A549 (cell line): ENCODE results near the gene PLEKHA1. TPM values are rescaled to one million over a fixed set of nuclear protein-coding genes. Genes with fewer than 3 reads are reported as not detected.

Experiments used
- ATAC-seq, 2 experiments: fragments of 200-7000 bp in 1 of 2; fragments of >200 bp in 1 of 2; cut with Nextera tagmentation in 1 of 2; cut with Tn5 transposase in 1 of 2; 3 replicates each; pipeline versions ENCODE4 v1.8.0 to v1.9.1; 2018 to 2020; ENCODE audit warnings: mild to moderate bottlenecking in 1 of 2, moderate library complexity in 1 of 2
- CTCF ChIA-PET: fragments of 300-600 bp; sonication (Branson Sonifier 250); formaldehyde crosslinking; extraction: SDS; loops from one replicate; lab custom pipeline; 2021; ENCODE audit warnings: antibody characterized with exemption, inconsistent platforms; lab: Yijun Ruan, JAX
- POLR2A ChIA-PET: fragments of 350-600 bp; formaldehyde crosslinking; extraction: SDS; loops from one replicate; lab custom pipeline; 2021; ENCODE audit warnings: antibody characterized with exemption, inconsistent platforms; lab: Yijun Ruan, JAX
- DNase-seq, 2 experiments: peaks; one replicate each; pipeline versions ENCODE4 v3.0.0 to v3.0.0-alpha.2; 2011 to 2016; ENCODE audit warnings: low read depth in 1 of 2, low spot score in 1 of 2
- FAIRE-seq: peaks from 2 replicates; lab custom pipeline; 2011; peaks lifted over from hg19 to GRCh38; lab: Jason Lieb, UNC
- H3K27ac ChIP-seq, 2 experiments: fragments of >200 bp; sonication (Bioruptor Twin); formaldehyde crosslinking; 3 replicates each; pipeline ENCODE4 v1.5.1; 2016 to 2017
- H3K4me1 ChIP-seq: fragments of >200 bp; sonication (Bioruptor Twin); formaldehyde crosslinking; 3 replicates; pipeline ENCODE4 v1.6.1; 2016
- H3K4me2 ChIP-seq: fragments of >200 bp; sonication (Bioruptor Twin); formaldehyde crosslinking; 3 replicates; pipeline ENCODE4 v1.6.1; 2016
- H3K4me3 ChIP-seq: fragments of >200 bp; sonication (Bioruptor Twin); formaldehyde crosslinking; 3 replicates; pipeline ENCODE4 v1.5.1; 2016
- H3K9me3 ChIP-seq: fragments of >200 bp; sonication (Bioruptor Twin); formaldehyde crosslinking; 3 replicates; pipeline ENCODE4 v1.6.1; 2016
- ATOH8 ChIP-seq: fragments of 250-450 bp; sonication (Bioruptor Pico); IDR thresholded peaks from 2 replicates; pipeline ENCODE4 v1.5.0; 2020; ENCODE audit warnings: low read depth, mild to moderate bottlenecking, moderate library complexity
- BCL3 ChIP-seq: fragments of >200 bp; sonication (Bioruptor Twin); formaldehyde crosslinking; IDR thresholded peaks from 3 replicates; pipeline ENCODE4 v1.6.1; 2016
- CHD2 ChIP-seq: fragments of 150-350 bp; IDR thresholded peaks from 2 replicates; pipeline ENCODE4 v1.6.1; 2014; ENCODE audit warnings: low read length; ENCODE audit not compliant: partially characterized antibody
- CTCF ChIP-seq: fragments of >200 bp; sonication (Bioruptor Twin); formaldehyde crosslinking; IDR thresholded peaks from 3 replicates; pipeline ENCODE4 v1.5.1; 2016
- EHF ChIP-seq: fragments of 250-450 bp; sonication (Bioruptor Pico); IDR thresholded peaks from 2 replicates; pipeline ENCODE4 v1.5.0; 2020; ENCODE audit warnings: mild to moderate bottlenecking
- ELK1 ChIP-seq: fragments of 150-350 bp; IDR thresholded peaks from 2 replicates; pipeline ENCODE4 v1.6.1; 2014; ENCODE audit warnings: low read depth, mild to moderate bottlenecking, low read length
- ESRRA ChIP-seq: fragments of 150-350 bp; IDR thresholded peaks from 2 replicates; pipeline ENCODE4 v1.6.1; 2014; ENCODE audit warnings: mild to moderate bottlenecking, low read length, borderline replicate concordance
- FOSB ChIP-seq: fragments of 250-450 bp; sonication (Bioruptor Pico); IDR thresholded peaks from 2 replicates; pipeline ENCODE4 v1.5.0; 2020; ENCODE audit warnings: mild to moderate bottlenecking, moderate library complexity
- FOSL2 ChIP-seq, 2 experiments: fragments of 450-650 bp in 1 of 2; fragments of >200 bp in 1 of 2; sonication (Bioruptor Twin) in 1 of 2; formaldehyde crosslinking; IDR thresholded peaks; 2 replicates each; pipeline versions ENCODE4 v1.5.0 to v1.6.1; 2016 to 2020; ENCODE audit warnings: mild to moderate bottlenecking in 1 of 2, moderate library complexity in 1 of 2
- FOXS1 ChIP-seq: fragments of 250-450 bp; sonication (Bioruptor Pico); IDR thresholded peaks from 2 replicates; pipeline ENCODE4 v1.5.0; 2020; ENCODE audit warnings: mild to moderate bottlenecking, moderate library complexity
- HES2 ChIP-seq: fragments of >200 bp; sonication (Bioruptor Twin); formaldehyde crosslinking; IDR thresholded peaks from 2 replicates; pipeline ENCODE4 v1.6.1; 2016
- HOXB5 ChIP-seq: fragments of 250-450 bp; sonication (Bioruptor Pico); IDR thresholded peaks from 2 replicates; pipeline ENCODE4 v1.5.0; 2020; ENCODE audit warnings: mild to moderate bottlenecking, moderate library complexity
- JUNB ChIP-seq: fragments of >200 bp; sonication (Bioruptor Twin); formaldehyde crosslinking; IDR thresholded peaks from 2 replicates; pipeline ENCODE4 v1.6.1; 2016
- MAFK ChIP-seq: fragments of 450-650 bp; IDR thresholded peaks from 2 replicates; pipeline ENCODE4 v1.6.1; 2014; ENCODE audit not compliant: partially characterized antibody
- MAX ChIP-seq: IDR thresholded peaks from 2 replicates; pipeline ENCODE4 v1.6.1; 2012
- MYC ChIP-seq: IDR thresholded peaks from 2 replicates; pipeline ENCODE4 v1.6.1; 2012; ENCODE audit warnings: mild to moderate bottlenecking, inconsistent platforms, low read length, improper control_type of control experiment, borderline replicate concordance
- NPAS2 ChIP-seq: fragments of 250-450 bp; sonication (Bioruptor Pico); IDR thresholded peaks from 2 replicates; pipeline ENCODE4 v1.8.0; 2022; ENCODE audit warnings: mild to moderate bottlenecking, moderate library complexity, borderline replicate concordance
- PBX3 ChIP-seq: IDR thresholded peaks from 2 replicates; pipeline ENCODE4 v1.6.1; 2012
- PHF8 ChIP-seq: fragments of 200-600 bp; sonication (generic); IDR thresholded peaks from 2 replicates; pipeline ENCODE4 v1.6.1; 2016; ENCODE audit warnings: low read depth, mild to moderate bottlenecking, antibody characterized with exemption, moderate library complexity, borderline replicate concordance
- POLR2A ChIP-seq: IDR thresholded peaks from 2 replicates; pipeline ENCODE4 v1.6.1; 2012; ENCODE audit warnings: mild to moderate bottlenecking, low read length
- RAD21 ChIP-seq, 2 experiments: fragments of >200 bp in 1 of 2; sonication (Bioruptor Twin) in 1 of 2; formaldehyde crosslinking in 1 of 2; IDR thresholded peaks in 1 of 2; conservative IDR thresholded peaks in 1 of 2; 2 replicates in 1 of 2; 3 replicates in 1 of 2; pipeline ENCODE4 v1.6.1; 2012 to 2018; ENCODE audit warnings: inconsistent platforms in 1 of 2
- RCOR1 ChIP-seq: fragments of 150-350 bp; IDR thresholded peaks from 2 replicates; pipeline ENCODE4 v1.6.1; 2014; ENCODE audit warnings: antibody characterized with exemption, low read length, low read depth
- RFX5 ChIP-seq: fragments of 450-650 bp; IDR thresholded peaks from 2 replicates; pipeline ENCODE4 v1.7.1; 2014; ENCODE audit warnings: antibody characterized with exemption, mild to moderate bottlenecking, moderate library complexity
- SMC3 ChIP-seq: fragments of >200 bp; sonication (Bioruptor Twin); formaldehyde crosslinking; IDR thresholded peaks from 3 replicates; pipeline ENCODE4 v1.6.1; 2018; ENCODE audit warnings: inconsistent platforms
- SREBF2 ChIP-seq: fragments of 450-650 bp; IDR thresholded peaks from 2 replicates; pipeline ENCODE4 v1.6.1; 2014; ENCODE audit warnings: mild to moderate bottlenecking, moderate library complexity
- TP53 ChIP-seq: fragments of 250-450 bp; sonication (Bioruptor Pico); IDR thresholded peaks from 2 replicates; pipeline ENCODE4 v1.5.0; 2021; ENCODE audit warnings: mild to moderate bottlenecking, moderate library complexity
- ZNF302 ChIP-seq: fragments of 250-450 bp; sonication (Bioruptor Pico); IDR thresholded peaks from 2 replicates; pipeline ENCODE4 v1.9.0; 2021; ENCODE audit warnings: inconsistent platforms, mild to moderate bottlenecking, moderate library complexity
- WGBS: methylation state at CpG from one replicate; pipeline ENCODE4 v1.1.6; 2017; ENCODE audit errors: missing lambda C conversion rate; 5-methylcytosine and 5-hydroxymethylcytosine counted together
- polyA plus RNA-seq, 4 experiments: library from polyadenylated mRNA; depleted of rRNA in 3 of 4; stranded (reverse); fragments of >200 nt; fragmentation: RNase III in 1 of 4; extraction: RNeasy Plus Mini Kit Qiagen cat#74134 plus additional on column Dnase treatment in 1 of 4; gene quantifications; 2 replicates in 3 of 4; 3 replicates in 1 of 4; pipeline ENCODE4 v1.2.3, GENCODE V29; 2011 to 2017

The PLEKHA1 gene
- polyA plus RNA-seq, 2 of the 4 experiments (the other 2 are of a cell fraction) = 26.7 to 62.4 TPM

- TF ChIP-seq TP53 (no peak), HES2 (no peak), NPAS2 (no peak), ELK1 (no peak), SMC3 (no peak)
- TF ChIP-seq, all 56 proteins: peak for 0
Measured at GRCh38 chr10:122407375-122408125, 33.0 kb downstream of the PLEKHA1 start (continued).

- Histone ChIP-seq H3K4me2 (no peak overlapping the region), H3K4me1 (no peaks in the 10 kb centered on the region), H3K9me3 (no peaks in the 10 kb centered on the region), H3K4me3 (no peak overlapping the region), H3K27ac (no peak overlapping the region)
- TF ChIP-seq FOSL2 (IDR thresholded peaks at IDR 0.05) (no peak), FOSL2 (CRISPR knock-in tag; IDR thresholded peaks at IDR 0.05) (no peak), PBX3 (no peak), SREBF2 (no peak), FOXS1 (CRISPR knock-in tag) (no peak), RFX5 (no peak), MAFK (peak; percentile 77), RAD21 (conservative IDR thresholded peaks at IDR 0.05 in 1 of 2, IDR thresholded peaks at IDR 0.05 in 1 of 2) (no peak)
- ChIA-PET POLR2A (no interaction called here), CTCF (interaction anchor here (1.8 kb wide), 1 partner anchor 115 kb away, joined by 7 read pairs; no protein-coding TSS in a partner anchor)
- ATAC-seq (no peak), DNase-seq (no peak), FAIRE-seq (no peak)
Measured at GRCh38 chr10:122413327-122413726, 38.8 kb downstream of the PLEKHA1 start.

GRCh38 chr10:122417667-122418066 lies 43.2 kb downstream of the PLEKHA1 start:
- no peak for ATAC-seq
- Histone ChIP-seq H3K4me2 (no peak overlapping the region), H3K4me1 (no peaks in the 10 kb centered on the region), H3K9me3 (no peaks in the 10 kb centered on the region), H3K4me3 (no peak overlapping the region), H3K27ac (no peak overlapping the region)
- no peak for DNase-seq
- no peak for FAIRE-seq
- CTCF ChIA-PET = interaction anchor here (0.7 kb wide), 1 partner anchor 150 kb away, joined by 3 read pairs; no protein-coding TSS in a partner anchor
- TF ChIP-seq SREBF2 (no peak), ZNF302 (no peak), MAX (no peak), HOXB5 (no peak), PBX3 (no peak), CTCF (no peak), JUNB (no peak), RCOR1 (no peak), ESRRA (no peak), ATOH8 (CRISPR knock-in tag) (no peak), CHD2 (no peak), EHF (CRISPR knock-in tag) (no peak), MYC (no peak), PHF8 (no peak), POLR2A (no peak), FOSB (CRISPR knock-in tag) (no peak), BCL3 (no peak)
- POLR2A ChIA-PET = interaction anchor here (0.7 kb wide), 1 partner anchor 122 kb away, joined by 5 read pairs; no protein-coding TSS in a partner anchor
- 93% methylated on average over 2 of the region's 2 CpGs for WGBS
